Fibroblast of lung (primary cell): ENCODE results near the gene EML3. TPM values are rescaled to one million over a fixed set of nuclear protein-coding genes. Genes with fewer than 3 reads are reported as not detected.

Source experiments
- DNase-seq, 2 donors: peaks; one replicate each; pipeline versions ENCODE4 v3.0.0 to v3.0.0-alpha.2; 2010; ENCODE audit warnings: low read depth in 2 of 2
- H2AFZ ChIP-seq: 2 replicates; pipeline ENCODE4 v1.5.1; 2012; ENCODE audit warnings: low read length, control low read depth, inconsistent platforms
- H3K27ac ChIP-seq: 2 replicates; pipeline ENCODE4 v1.5.1; 2011; ENCODE audit warnings: low read length, control low read depth; ENCODE audit not compliant: insufficient read depth
- H3K27me3 ChIP-seq: 2 replicates; pipeline ENCODE4 v1.5.1; 2011; ENCODE audit warnings: mild to moderate bottlenecking, low read length; ENCODE audit not compliant: control insufficient read depth, insufficient read depth
- H3K36me3 ChIP-seq: 2 replicates; pipeline ENCODE4 v1.5.1; 2011; ENCODE audit warnings: low read length; ENCODE audit not compliant: control insufficient read depth, insufficient read depth
- H3K4me1 ChIP-seq: 2 replicates; pipeline ENCODE4 v1.5.1; 2011; ENCODE audit warnings: low read length; ENCODE audit not compliant: control insufficient read depth, insufficient read depth; ENCODE audit errors: extremely low read depth
- H3K4me2 ChIP-seq: 2 replicates; pipeline ENCODE4 v1.5.1; 2011; ENCODE audit warnings: low read length, control low read depth; ENCODE audit not compliant: insufficient read depth; ENCODE audit errors: extremely low read depth
- H3K4me3 ChIP-seq, 4 experiments: fragments of 200-600 bp in 1 of 4; sonication (generic) in 1 of 4; replicated peaks in 1 of 4; 2 replicates each; pipeline ENCODE4 v1.5.1; 2011 to 2016; ENCODE audit warnings: low read length in 4 of 4, low read depth in 3 of 4, mild to moderate bottlenecking in 3 of 4, control low read depth in 2 of 4, inconsistent platforms in 1 of 4, mixed read lengths in 1 of 4; ENCODE audit not compliant: insufficient read depth in 1 of 4; ENCODE audit errors: control extremely low read depth in 1 of 4
- H3K79me2 ChIP-seq: 2 replicates; pipeline ENCODE4 v1.5.1; 2012; ENCODE audit warnings: mild to moderate bottlenecking, low read length, inconsistent platforms; ENCODE audit not compliant: control insufficient read depth, insufficient read depth
- H3K9ac ChIP-seq: 2 replicates; pipeline ENCODE4 v1.5.1; 2011; ENCODE audit warnings: mild to moderate bottlenecking, low read length, control low read depth; ENCODE audit not compliant: insufficient read depth
- H3K9me3 ChIP-seq: 2 replicates; pipeline ENCODE4 v1.5.1; 2012; ENCODE audit warnings: low read depth, low read length; ENCODE audit not compliant: control insufficient read depth, insufficient read depth
- H4K20me1 ChIP-seq: 2 replicates; pipeline ENCODE4 v1.5.1; 2011; ENCODE audit warnings: low read length; ENCODE audit not compliant: control insufficient read depth, insufficient read depth; ENCODE audit errors: extremely low read depth
- CTCF ChIP-seq, 2 donors: IDR thresholded peaks in 1 of 2; conservative IDR thresholded peaks in 1 of 2; 1 replicate in 1 of 2; 2 replicates in 1 of 2; pipeline ENCODE4 v1.5.1; 2011 to 2012; ENCODE audit warnings: low read length in 2 of 2, control low read depth in 1 of 2, inconsistent platforms in 1 of 2, low read depth in 1 of 2, mild to moderate bottlenecking in 1 of 2
- EZH2 ChIP-seq: IDR thresholded peaks from 2 replicates; pipeline ENCODE4 v1.5.1; 2012; ENCODE audit warnings: low read length, control low read depth, mild to moderate bottlenecking; ENCODE audit errors: missing control alignments
- polyA plus RNA-seq, 2 donors: library from polyadenylated mRNA; depleted of rRNA in 1 of 2; stranded (reverse) in 1 of 2; unstranded in 1 of 2; fragments of >200 nt; gene quantifications; 2 replicates each; pipeline ENCODE4 v1.2.1, GENCODE V29; 2011 to 2012; ENCODE audit warnings: missing spikeins in 1 of 2
- total RNA-seq: library from RNA; depleted of rRNA; stranded (reverse); fragments of >200 nt; gene quantifications from 2 replicates; pipeline ENCODE4 v1.2.1, GENCODE V29; 2014

The EML3 gene
- total and polyA plus RNA-seq, 2 donors (not counting 1 experiment from before 2014, with no cell fraction given) = 20.5 to 22.6 TPM

GRCh38 chr11:62603072-62603408 lies 9.5 kb downstream of the EML3 start:
- Histone ChIP-seq H2AFZ (no peak overlapping the region), H3K4me3 (peak overlapping the region in 2 of 4 experiments; percentile 27 to 77), H3K4me2 (peak overlapping the region; percentile 48)

GRCh38 chr11:62602141-62603071 lies 10.2 kb downstream of the EML3 start:
- peak; percentile 21 to 70 for DNase-seq
- Histone ChIP-seq H3K79me2 (peaks cover 36% of the 10 kb centered on the region), H3K36me3 (peaks cover 14% of the 10 kb centered on the region), H3K4me1 (peaks cover 6% of the 10 kb centered on the region), H2AFZ (peak overlapping the region; percentile 10), H3K4me3 (peak overlapping the region; percentile 36 to 77 (median 49)), H3K9me3 (no peaks in the 10 kb centered on the region), H3K4me2 (peak overlapping the region; percentile 85), H3K9ac (peak overlapping the region; percentile 26), H3K27me3 (no peaks in the 10 kb centered on the region), H4K20me1 (no peaks in the 10 kb centered on the region), H3K27ac (peak overlapping the region; percentile 92)
- no peak for TF ChIP-seq EZH2
- TF ChIP-seq CTCF (conservative IDR thresholded peaks at IDR 0.05 in 1 of 2, IDR thresholded peaks at IDR 0.05 in 1 of 2; ENCODE audit: low read depth in 1 of 2, low read length in 2 of 2) = no peak

More at GRCh38 chr11:62603072-62603408, 9.5 kb downstream of the EML3 start:
- Histone ChIP-seq H3K4me1 (peaks cover 6% of the 10 kb centered on the region), H3K9me3 (no peaks in the 10 kb centered on the region), H3K9ac (no peak overlapping the region), H3K79me2 (peaks cover 30% of the 10 kb centered on the region), H3K27me3 (no peaks in the 10 kb centered on the region), H3K27ac (no peak overlapping the region), H4K20me1 (no peaks in the 10 kb centered on the region), H3K36me3 (peaks cover 7% of the 10 kb centered on the region)
- no peak for TF ChIP-seq EZH2
- TF ChIP-seq CTCF (conservative IDR thresholded peaks at IDR 0.05 in 1 of 2, IDR thresholded peaks at IDR 0.05 in 1 of 2; ENCODE audit: low read depth in 1 of 2, low read length in 2 of 2) = no peak
- DNase-seq = no peak

GRCh38 chr11:62601372-62602140 lies 11.0 kb downstream of the EML3 start, which contains the start of gene MTA2:
TSS of gene MTA2 (minus strand) at chr11:62601865. CDS start at chr11:62601450, 415 bp downstream.
- H3K27me3 ChIP-seq = no peaks in the 10 kb centered on the region
- H3K9ac ChIP-seq = peak within 1 kb of the TSS; percentile 94
- H3K9me3 ChIP-seq = no peaks in the 10 kb centered on the region
- H3K79me2 ChIP-seq = peaks cover 37% of the 10 kb centered on the region
- H3K36me3 ChIP-seq = peaks cover 17% of the 10 kb centered on the region
- H4K20me1 ChIP-seq = no peaks in the 10 kb centered on the region
- H3K4me2 ChIP-seq = peak within 1 kb of the TSS; percentile 88
- H3K4me3 ChIP-seq = peak within 1 kb of the TSS; percentile 77 to 93 (median 89)
- H2AFZ ChIP-seq = peak within 1 kb of the TSS; percentile 32
- DNase-seq = peak; percentile 96 to 98
- peak within 1 kb of the TSS; percentile 92 for H3K27ac ChIP-seq
- H3K4me1 ChIP-seq = peaks cover 6% of the 10 kb centered on the region
- TF ChIP-seq EZH2 (no peak), CTCF (conservative IDR thresholded peaks at IDR 0.05 in 1 of 2, IDR thresholded peaks at IDR 0.05 in 1 of 2; ENCODE audit: low read depth in 1 of 2, low read length in 2 of 2) (no peak)
